ENCODE measurements around the gene PLPP4. TPM values are rescaled to one million over a fixed set of nuclear protein-coding genes. Genes with fewer than 3 reads are reported as not detected.

The PLPP4 gene
- total RNA-seq, 4 donors from 2014 or later = 0.60 TPM; not detected in 3

DNA sequence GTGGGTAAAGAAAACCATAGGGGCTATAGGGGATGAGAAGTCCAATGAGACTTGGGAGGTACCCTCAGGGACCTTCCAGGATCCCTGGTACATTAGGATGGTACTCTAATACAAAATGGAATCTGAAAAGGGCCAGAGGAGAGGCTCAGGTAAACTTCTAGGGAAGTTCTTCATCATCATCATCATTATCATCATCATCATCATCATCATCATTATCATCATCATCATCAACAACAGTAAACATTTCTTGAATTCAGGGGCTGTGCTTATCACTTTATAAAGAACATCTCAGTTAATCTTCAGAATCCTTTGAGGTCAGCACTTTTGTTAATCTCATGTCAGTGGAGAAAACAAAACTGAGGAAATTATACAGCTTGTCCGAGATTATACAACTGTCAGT lies 50.1 kb downstream of the PLPP4 start:
- H3K9me3 ChIP-seq = no peaks in the 10 kb centered on the region
- TF ChIP-seq POLR2AphosphoS5 (IDR thresholded peaks at IDR 0.05) (no peak), EP300 (IDR thresholded peaks at IDR 0.05) (no peak), POLR2A (IDR thresholded peaks at IDR 0.05) (no peak)
- TF ChIP-seq, protein P1, sequence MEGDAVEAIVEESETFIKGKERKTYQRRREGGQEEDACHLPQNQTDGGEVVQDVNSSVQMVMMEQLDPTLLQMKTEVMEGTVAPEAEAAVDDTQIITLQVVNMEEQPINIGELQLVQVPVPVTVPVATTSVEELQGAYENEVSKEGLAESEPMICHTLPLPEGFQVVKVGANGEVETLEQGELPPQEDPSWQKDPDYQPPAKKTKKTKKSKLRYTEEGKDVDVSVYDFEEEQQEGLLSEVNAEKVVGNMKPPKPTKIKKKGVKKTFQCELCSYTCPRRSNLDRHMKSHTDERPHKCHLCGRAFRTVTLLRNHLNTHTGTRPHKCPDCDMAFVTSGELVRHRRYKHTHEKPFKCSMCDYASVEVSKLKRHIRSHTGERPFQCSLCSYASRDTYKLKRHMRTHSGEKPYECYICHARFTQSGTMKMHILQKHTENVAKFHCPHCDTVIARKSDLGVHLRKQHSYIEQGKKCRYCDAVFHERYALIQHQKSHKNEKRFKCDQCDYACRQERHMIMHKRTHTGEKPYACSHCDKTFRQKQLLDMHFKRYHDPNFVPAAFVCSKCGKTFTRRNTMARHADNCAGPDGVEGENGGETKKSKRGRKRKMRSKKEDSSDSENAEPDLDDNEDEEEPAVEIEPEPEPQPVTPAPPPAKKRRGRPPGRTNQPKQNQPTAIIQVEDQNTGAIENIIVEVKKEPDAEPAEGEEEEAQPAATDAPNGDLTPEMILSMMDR (IDR thresholded peaks at IDR 0.05) = no peak
- 88% methylated on average over 1 of the region's 1 CpG for WGBS
- H3K27ac ChIP-seq = no peak overlapping the region
- no peaks in the 10 kb centered on the region for H3K27me3 ChIP-seq
- H3K4me1 ChIP-seq = peaks cover 4% of the 10 kb centered on the region
- no peak for DNase-seq (ENCODE audit: low spot score in 2 of 2)
- H3K4me3 ChIP-seq = no peak overlapping the region
- H3K36me3 ChIP-seq = no peaks in the 10 kb centered on the region

DNA sequence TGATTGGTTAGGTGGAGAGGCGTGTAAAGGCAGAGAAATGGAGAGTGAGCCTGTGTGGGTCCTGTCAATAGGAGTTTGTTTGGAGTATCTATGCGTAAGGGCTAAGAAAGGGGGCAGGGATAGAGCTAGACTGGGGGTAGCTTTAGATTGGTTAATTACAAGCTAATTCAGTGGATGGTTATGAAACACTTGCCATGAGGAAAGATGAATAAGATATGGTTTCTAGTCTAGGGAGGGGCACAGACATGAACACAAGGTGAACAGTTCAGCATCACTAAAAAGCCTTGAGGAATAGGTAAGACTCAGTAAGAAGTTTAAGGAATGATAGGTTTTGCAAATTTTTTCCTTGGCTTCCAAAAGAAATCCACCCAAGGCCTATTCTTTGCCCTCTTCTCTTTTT lies 50.6 kb downstream of the PLPP4 start:
- DNase-seq (ENCODE audit: low spot score in 2 of 2) = no peak
- 90% methylated on average over 2 of the region's 2 CpGs for WGBS
- Histone ChIP-seq H3K9me3 (no peaks in the 10 kb centered on the region), H3K27me3 (no peaks in the 10 kb centered on the region), H3K4me3 (no peak overlapping the region), H3K36me3 (no peaks in the 10 kb centered on the region), H3K4me1 (peaks cover 4% of the 10 kb centered on the region), H3K27ac (no peak overlapping the region)
- TF ChIP-seq, protein P1 (IDR thresholded peaks at IDR 0.05) = no peak
- no peak for TF ChIP-seq POLR2AphosphoS5 (IDR thresholded peaks at IDR 0.05)
- no peak for TF ChIP-seq EP300 (IDR thresholded peaks at IDR 0.05)
- no peak for TF ChIP-seq POLR2A (IDR thresholded peaks at IDR 0.05)

DNA sequence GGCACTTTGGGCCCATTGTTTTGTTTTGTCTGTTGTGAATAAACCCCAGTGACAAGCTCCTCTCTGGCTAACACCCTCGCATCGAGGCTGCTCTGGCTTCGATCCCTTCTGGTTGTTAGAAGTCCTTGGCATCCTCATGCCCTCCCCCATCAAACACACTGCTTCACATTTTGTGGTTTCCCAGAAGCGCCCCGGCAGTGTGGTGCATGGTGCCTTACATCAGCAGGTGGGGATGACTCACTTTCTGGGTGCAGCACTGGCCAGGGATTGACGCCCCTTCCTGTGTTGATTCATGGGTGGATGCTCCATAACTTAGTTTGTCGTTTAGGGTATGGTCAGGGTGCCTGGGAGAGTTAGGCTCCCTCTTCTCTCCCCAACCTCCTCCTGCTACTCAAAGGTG lies 51.4 kb downstream of the PLPP4 start:
- no peak overlapping the region for H3K27ac ChIP-seq
- H3K4me3 ChIP-seq = no peak overlapping the region
- peaks cover 4% of the 10 kb centered on the region for H3K4me1 ChIP-seq
- H3K36me3 ChIP-seq = no peaks in the 10 kb centered on the region
- H3K9me3 ChIP-seq = no peaks in the 10 kb centered on the region
- no peaks in the 10 kb centered on the region for H3K27me3 ChIP-seq
- DNase-seq (ENCODE audit: low spot score in 2 of 2) = no peak
- 48% methylated on average over 7 of the region's 7 CpGs for WGBS
- TF ChIP-seq POLR2AphosphoS5 (IDR thresholded peaks at IDR 0.05) (no peak), POLR2A (IDR thresholded peaks at IDR 0.05) (no peak), EP300 (IDR thresholded peaks at IDR 0.05) (no peak)
- TF ChIP-seq, protein P1 (IDR thresholded peaks at IDR 0.05) = no peak

DNA sequence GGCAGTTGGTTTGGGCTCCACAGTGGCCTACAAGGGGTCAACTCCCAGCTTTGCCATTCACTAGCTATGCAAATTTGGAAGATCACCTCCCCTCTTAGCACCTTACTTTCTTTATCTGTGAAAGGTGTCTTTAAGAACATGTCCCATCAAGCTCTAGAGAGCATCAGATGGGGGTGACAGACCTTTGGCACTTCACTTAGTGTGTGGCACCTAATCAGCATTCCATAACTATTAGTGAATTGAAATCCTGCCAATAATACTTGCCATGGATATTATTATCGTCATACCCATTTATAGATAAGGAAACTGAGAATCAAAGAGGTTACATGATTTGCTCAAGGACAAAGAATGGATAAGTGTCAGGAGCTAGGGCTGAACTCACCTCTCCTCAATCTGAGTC lies 51.9 kb downstream of the PLPP4 start:
- no peak overlapping the region for H3K4me3 ChIP-seq
- H3K36me3 ChIP-seq = no peaks in the 10 kb centered on the region
- no peak for TF ChIP-seq POLR2AphosphoS5 (IDR thresholded peaks at IDR 0.05)
- TF ChIP-seq EP300 (IDR thresholded peaks at IDR 0.05) = no peak
- TF ChIP-seq, protein P1 (IDR thresholded peaks at IDR 0.05) = no peak
- no peak for TF ChIP-seq POLR2A (IDR thresholded peaks at IDR 0.05)
- no peaks in the 10 kb centered on the region for H3K27me3 ChIP-seq
- peaks cover 4% of the 10 kb centered on the region for H3K4me1 ChIP-seq
- no peaks in the 10 kb centered on the region for H3K9me3 ChIP-seq
- DNase-seq (ENCODE audit: low spot score in 2 of 2) = no peak
- no peak overlapping the region for H3K27ac ChIP-seq
- WGBS = 53% methylated on average over 1 of the region's 1 CpG

DNA sequence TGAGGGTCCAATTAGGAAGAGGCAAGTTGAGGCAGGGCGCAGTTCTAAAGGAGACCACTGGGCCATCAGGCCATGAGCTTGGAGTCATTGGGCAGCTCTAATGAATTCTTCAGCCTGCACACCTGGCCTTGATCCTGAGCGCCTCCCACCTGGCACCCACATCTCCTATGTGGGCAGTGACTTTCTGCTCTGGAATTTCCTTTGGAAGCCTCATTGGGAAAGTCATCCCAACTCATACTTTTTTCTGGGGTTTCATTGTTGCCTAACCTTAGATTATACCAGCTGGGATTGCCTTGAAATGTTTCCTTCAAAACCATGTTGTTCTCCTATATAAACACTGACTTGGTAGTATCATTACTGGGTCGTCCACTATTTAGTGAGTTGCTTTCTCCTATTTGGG lies 54.1 kb downstream of the PLPP4 start:
- Histone ChIP-seq H3K4me3 (no peak overlapping the region), H3K27me3 (no peaks in the 10 kb centered on the region), H3K9me3 (no peaks in the 10 kb centered on the region), H3K4me1 (no peaks in the 10 kb centered on the region), H3K36me3 (no peaks in the 10 kb centered on the region), H3K27ac (no peak overlapping the region)
- DNase-seq (ENCODE audit: low spot score in 2 of 2) = no peak
- 82% methylated on average over 3 of the region's 3 CpGs for WGBS
- TF ChIP-seq POLR2A (IDR thresholded peaks at IDR 0.05) (no peak), EP300 (IDR thresholded peaks at IDR 0.05) (no peak), POLR2AphosphoS5 (IDR thresholded peaks at IDR 0.05) (no peak)
- TF ChIP-seq, protein P1 (IDR thresholded peaks at IDR 0.05) = no peak

All from suprapubic skin (tissue), 4 donors.